GM15510 (cell line): Measurements from ENCODE around the gene PIAS4.

Experiments used
- POLR2A ChIP-seq: IDR thresholded peaks from 3 replicates; pipeline ENCODE4 v1.6.1; 2011; ENCODE audit warnings: borderline replicate concordance; ENCODE audit not compliant: insufficient read length; ENCODE audit errors: extremely low read depth

PIAS4 gene

DNA sequence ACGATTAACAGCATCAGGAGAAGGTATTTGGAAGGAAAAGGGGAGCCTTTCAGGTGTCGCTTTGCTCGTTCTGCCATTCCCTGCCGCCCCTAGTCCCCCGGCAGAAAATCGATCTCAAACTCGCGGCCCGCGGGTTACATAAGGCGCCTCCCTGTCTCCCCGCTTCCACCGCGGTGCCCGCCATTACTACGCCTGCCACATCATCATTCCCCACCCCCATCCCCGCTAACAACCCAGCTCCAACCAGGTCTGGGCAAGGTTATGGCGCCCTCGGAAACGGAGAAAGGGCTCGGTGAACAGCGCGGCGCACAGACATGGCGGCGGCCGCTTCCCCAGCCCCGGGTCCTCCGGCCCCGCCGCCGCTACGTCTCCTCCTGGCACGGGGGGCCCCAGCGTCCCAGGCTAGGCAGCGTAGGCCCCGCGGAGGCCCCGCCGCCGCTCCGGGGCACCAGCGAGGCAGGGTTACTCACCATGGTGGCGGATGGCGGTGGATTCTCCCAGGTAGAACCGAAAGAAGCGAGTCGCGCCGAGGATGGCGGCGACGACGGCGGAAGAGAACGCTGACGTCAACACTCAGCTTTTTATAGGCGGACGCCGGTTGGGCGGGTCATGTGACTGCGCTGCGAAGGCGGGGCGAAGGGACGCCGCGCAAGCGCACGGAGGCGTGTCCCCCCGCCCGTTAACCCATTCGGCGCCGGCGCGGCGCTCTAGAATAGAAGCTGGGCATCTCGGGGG, 22.5 kb upstream of the PIAS4 start, which contains the start of gene EEF2:
Gene EEF2 (minus strand): TSS at position 556 of the 735 bp plus-strand sequence. CDS start 83 bp downstream, at position 473.
- peak; percentile 100 for TF ChIP-seq POLR2A

DNA sequence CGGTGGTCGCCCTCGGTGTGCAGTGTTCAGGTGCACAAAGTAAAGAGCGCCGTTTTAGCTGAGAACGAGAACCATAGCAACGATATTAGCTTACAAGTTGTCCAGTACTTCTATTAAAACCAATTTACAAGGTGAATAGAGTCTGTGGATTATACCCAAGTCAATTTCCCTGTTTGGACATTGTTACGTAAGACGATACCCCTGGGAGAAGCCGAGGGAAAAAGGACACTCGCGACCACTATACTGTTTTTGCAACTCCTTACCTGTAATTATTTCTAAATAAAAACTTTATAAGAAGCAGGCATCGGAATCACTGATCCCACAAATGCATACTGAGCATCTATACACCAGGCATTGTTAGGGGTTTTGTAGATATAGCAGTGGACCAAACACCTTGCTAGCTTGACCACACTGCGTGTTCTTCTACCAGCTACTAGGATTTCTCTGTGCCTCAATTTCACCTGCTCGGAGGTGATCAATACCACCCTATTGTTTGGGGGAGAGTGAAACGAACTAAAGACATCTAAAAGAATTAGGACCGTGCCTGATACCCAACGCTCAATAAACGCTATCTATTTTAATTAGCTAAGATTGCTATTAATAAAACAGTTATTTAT, 21.8 kb upstream of the PIAS4 start:
- TF ChIP-seq POLR2A = no peak

DNA sequence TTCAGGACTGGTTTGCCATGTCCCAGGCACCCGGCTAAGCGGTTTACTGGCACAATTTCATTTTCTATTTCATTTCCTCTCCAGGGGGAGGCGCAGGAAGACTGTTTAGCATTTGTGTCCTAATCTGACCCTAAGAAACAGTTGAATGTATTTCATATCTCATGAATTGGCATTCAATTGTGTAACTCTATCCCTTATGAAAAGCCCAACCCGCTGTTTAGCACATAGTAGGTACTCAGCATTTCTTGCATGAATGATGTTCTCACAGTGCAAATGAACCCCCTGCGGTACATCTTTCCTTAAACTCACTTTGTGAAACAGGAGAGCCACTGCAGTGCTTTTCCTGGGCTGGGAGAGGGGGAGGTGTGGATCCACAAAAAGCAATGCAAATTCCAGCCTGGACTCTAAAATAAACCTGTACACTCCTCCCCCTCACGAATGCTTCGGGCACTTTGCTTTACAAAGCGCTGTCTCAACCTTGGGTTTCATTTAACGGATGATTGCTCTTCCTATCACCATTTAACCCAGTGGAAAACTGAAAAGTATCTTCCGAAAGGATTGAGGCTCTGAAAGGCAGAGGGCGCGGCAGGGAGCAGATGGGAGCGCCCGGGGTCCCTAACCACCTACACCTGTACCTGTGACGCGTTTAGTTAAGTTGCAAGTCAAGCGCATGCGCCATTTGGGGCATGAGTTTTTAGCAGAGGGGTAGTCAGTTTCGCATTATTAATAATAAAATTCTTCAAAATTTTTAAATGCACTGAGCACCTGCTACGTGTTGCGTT, 21.1 kb upstream of the PIAS4 start:
- no peak for TF ChIP-seq POLR2A

- TF ChIP-seq POLR2A = no peak
These were observed 19.7 kb upstream of the PIAS4 start for GRCh38 chr19:3987619-3988371.

- no peak for TF ChIP-seq POLR2A
These were observed 16.8 kb upstream of the PIAS4 start for GRCh38 chr19:3990815-3991117.

GRCh38 chr19:3995607-3996006, 11.9 kb upstream of the PIAS4 start:
- TF ChIP-seq POLR2A = no peak

- TF ChIP-seq POLR2A = no peak
These were observed 452 bp downstream of the PIAS4 start for GRCh38 chr19:4007836-4008539.

- TF ChIP-seq POLR2A = no peak
These were observed 2.7 kb downstream of the PIAS4 start for GRCh38 chr19:4009990-4010807.

GRCh38 chr19:4010808-4011110, 3.2 kb downstream of the PIAS4 start:
- no peak for TF ChIP-seq POLR2A

GRCh38 chr19:4012092-4012974, 4.8 kb downstream of the PIAS4 start:
- no peak for TF ChIP-seq POLR2A

DNA sequence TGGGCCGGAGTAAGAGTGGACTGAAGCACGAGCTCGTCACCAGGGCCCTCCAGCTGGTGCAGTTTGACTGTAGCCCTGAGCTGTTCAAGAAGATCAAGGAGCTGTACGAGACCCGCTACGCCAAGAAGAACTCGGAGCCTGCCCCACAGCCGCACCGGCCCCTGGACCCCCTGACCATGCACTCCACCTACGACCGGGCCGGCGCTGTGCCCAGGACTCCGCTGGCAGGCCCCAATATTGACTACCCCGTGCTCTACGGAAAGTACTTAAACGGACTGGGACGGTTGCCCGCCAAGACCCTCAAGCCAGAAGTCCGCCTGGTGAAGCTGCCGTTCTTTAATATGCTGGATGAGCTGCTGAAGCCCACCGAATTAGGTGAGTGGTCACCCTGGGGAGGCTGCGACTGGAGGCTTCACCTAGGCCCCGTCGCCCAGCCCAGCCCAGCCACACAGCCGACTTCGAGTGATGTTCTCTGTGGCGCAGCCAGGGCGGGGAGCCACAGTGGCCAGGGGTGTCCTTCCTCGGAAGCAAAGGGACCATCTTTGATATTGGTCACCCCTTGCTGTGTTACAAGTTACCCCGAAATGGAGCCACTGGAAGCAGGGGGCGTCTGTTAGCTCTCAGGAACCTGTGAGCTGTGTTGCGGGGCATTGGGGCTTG, 5.6 kb downstream of the PIAS4 start:
- no peak for TF ChIP-seq POLR2A

DNA sequence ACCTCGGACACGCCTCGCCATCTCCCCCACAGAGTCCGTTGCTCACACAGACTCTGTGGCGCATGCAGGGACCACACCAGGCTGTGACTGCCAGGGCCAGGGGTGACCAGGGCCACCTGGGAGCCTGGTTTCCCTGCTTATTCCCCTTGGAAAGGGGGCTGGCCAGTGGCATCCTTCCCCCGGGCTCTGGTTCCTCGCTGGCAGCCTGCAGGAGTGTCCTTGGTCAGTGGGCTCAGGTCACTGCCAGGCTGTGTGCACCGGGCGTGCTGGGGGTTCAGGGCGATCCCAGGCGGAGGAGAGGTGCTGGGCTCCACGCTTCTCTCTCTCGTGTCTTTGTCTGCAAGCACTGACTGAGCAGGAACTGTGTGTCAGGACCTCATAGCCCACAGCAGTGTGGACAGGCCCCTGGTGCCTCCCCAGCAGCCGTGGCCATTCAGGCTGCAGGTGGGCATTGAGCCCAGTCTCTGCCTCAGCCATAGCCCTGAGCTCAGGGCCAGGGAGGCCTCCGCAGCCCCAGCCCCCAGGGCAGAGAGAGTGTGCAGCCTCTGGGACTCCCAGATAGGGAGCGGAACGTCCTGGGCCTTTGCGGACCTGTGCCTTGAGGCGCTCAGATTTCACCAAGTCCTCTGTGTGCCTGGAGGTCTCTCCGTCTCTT, 6.5 kb downstream of the PIAS4 start:
- TF ChIP-seq POLR2A = no peak
